SK-N-SH treated with all-trans-retinoic acid at 6 μM for 48 hours (cell line): Measurements from ENCODE around the gene BMPR1B.

Source experiments
- ARNTL ChIP-seq: fragments of 450-650 bp; formaldehyde crosslinking; IDR thresholded peaks from 2 replicates; pipeline ENCODE4 v1.5.0; 2020; ENCODE audit warnings: low read depth, mild to moderate bottlenecking, moderate library complexity, borderline replicate concordance
- ESRRG ChIP-seq: fragments of 250-450 bp; sonication (Bioruptor Pico); IDR thresholded peaks from 2 replicates; pipeline ENCODE4 v1.6.1; 2021; ENCODE audit warnings: mild to moderate bottlenecking
- SNAI2 ChIP-seq: fragments of 250-450 bp; sonication (Bioruptor Pico); IDR thresholded peaks from 2 replicates; pipeline ENCODE4 v1.5.0; 2020; ENCODE audit warnings: mild to moderate bottlenecking, moderate library complexity
- TF ChIP-seq, protein P1 (sequence below): fragments of 250-450 bp; sonication (Bioruptor Pico); IDR thresholded peaks from 2 replicates; pipeline ENCODE4 v1.5.1; 2020; ENCODE audit warnings: low read depth, mild to moderate bottlenecking, moderate library complexity

DNA sequence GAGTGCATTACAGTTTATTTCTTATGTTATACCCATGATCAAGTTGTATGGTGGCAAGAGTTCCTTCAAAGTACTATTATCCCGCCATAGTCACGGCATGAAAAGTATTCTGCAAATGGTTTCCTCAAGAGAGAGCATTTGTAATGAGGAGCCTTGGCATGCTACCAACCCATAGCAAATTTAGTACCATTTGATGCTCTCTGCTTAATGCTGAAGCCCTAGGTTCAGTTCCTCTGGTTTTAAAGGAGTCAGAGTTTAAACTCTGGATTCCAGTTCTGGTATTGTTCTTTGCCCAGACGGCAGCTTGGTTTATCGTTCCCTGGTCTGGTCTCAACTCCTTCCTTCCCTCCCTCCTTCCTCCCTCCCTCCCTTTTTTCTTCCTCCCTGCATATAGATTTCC is 371.3 kb downstream of the BMPR1B start:
- TF ChIP-seq SNAI2 (CRISPR knock-in tag) (no peak), ESRRG (CRISPR knock-in tag) (no peak), ARNTL (CRISPR knock-in tag) (no peak)
- TF ChIP-seq, protein P1, sequence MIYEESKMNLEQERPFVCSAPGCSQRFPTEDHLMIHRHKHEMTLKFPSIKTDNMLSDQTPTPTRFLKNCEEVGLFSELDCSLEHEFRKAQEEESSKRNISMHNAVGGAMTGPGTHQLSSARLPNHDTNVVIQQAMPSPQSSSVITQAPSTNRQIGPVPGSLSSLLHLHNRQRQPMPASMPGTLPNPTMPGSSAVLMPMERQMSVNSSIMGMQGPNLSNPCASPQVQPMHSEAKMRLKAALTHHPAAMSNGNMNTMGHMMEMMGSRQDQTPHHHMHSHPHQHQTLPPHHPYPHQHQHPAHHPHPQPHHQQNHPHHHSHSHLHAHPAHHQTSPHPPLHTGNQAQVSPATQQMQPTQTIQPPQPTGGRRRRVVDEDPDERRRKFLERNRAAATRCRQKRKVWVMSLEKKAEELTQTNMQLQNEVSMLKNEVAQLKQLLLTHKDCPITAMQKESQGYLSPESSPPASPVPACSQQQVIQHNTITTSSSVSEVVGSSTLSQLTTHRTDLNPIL (CRISPR knock-in tag) = no peak
